Measurements from ENCODE around the gene GNPTG.

GNPTG gene

DNA sequence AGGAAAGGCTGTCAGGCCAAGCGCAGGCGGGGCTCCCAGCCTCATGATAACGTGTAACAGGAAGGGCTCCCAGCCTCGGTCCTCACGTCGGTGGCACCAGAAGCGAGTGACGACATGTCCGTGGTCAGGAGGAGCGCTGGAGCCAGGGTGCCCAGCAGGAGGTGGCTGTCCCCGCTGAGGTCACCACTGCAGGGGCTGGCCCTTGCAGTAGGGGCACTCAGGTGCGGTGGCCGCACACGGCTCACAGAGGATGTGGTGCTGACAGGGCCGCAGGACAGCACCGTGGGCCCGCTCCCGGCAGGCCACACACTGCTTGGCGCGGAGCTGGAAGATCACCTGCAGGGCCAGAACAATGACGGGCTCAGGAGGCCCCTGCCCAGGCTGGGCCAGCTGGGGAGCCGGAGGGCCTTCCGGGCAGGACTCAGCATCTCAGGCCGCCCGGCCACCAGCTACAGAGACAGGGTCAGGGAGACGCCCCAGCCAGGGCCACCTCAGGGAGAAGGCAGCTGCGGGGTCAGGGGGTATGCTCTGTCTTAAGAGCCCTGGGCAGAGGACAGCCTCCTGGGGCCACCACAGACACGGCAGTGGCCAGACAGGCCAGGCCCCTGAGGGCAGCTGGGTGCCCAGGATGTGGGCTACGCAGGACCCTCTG lies 14.5 kb downstream of the GNPTG start:
- DNase-seq (ENCODE audit: low read depth) = no peak
- TF ChIP-seq, protein P1, sequence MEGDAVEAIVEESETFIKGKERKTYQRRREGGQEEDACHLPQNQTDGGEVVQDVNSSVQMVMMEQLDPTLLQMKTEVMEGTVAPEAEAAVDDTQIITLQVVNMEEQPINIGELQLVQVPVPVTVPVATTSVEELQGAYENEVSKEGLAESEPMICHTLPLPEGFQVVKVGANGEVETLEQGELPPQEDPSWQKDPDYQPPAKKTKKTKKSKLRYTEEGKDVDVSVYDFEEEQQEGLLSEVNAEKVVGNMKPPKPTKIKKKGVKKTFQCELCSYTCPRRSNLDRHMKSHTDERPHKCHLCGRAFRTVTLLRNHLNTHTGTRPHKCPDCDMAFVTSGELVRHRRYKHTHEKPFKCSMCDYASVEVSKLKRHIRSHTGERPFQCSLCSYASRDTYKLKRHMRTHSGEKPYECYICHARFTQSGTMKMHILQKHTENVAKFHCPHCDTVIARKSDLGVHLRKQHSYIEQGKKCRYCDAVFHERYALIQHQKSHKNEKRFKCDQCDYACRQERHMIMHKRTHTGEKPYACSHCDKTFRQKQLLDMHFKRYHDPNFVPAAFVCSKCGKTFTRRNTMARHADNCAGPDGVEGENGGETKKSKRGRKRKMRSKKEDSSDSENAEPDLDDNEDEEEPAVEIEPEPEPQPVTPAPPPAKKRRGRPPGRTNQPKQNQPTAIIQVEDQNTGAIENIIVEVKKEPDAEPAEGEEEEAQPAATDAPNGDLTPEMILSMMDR (conservative IDR thresholded peaks at IDR 0.05; ENCODE audit: low read depth, low read length) = no peak
- H3K4me3 ChIP-seq (ENCODE audit: low read depth, low read length) = no peak overlapping the region

DNA sequence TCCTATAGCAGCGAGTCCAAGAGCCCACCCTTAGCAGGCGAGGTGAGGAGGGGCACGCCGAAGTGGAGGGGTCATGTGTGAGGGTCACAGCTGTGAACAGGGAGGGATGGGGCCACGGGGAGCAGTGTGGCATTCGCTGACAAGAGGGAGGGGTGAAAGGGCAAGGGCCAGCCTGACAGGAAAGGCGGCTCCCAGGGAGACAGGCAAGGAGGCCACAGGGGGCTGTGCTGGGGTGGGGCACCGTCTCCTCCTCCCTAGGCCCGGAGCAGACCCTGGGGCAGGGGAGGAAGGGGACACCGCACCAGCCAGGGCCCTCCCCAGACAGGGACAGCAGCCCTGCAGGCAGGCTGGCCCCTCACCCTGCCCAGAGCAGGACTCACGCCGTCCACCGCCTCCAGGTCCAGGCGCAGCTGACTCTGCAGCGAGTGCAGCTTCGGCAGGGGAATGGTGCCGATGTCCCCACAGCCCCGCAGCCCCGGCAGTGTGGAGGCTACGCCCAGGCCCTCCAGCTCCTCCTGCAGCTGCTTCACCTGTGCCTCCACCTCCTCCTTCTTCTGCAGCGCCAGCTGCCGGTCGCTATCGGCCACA lies 15.1 kb downstream of the GNPTG start:
- TF ChIP-seq, protein P1 (conservative IDR thresholded peaks at IDR 0.05; ENCODE audit: low read depth, low read length) = no peak
- no peak for DNase-seq (ENCODE audit: low read depth)
- no peak overlapping the region for H3K4me3 ChIP-seq (ENCODE audit: low read depth, low read length)

DNA sequence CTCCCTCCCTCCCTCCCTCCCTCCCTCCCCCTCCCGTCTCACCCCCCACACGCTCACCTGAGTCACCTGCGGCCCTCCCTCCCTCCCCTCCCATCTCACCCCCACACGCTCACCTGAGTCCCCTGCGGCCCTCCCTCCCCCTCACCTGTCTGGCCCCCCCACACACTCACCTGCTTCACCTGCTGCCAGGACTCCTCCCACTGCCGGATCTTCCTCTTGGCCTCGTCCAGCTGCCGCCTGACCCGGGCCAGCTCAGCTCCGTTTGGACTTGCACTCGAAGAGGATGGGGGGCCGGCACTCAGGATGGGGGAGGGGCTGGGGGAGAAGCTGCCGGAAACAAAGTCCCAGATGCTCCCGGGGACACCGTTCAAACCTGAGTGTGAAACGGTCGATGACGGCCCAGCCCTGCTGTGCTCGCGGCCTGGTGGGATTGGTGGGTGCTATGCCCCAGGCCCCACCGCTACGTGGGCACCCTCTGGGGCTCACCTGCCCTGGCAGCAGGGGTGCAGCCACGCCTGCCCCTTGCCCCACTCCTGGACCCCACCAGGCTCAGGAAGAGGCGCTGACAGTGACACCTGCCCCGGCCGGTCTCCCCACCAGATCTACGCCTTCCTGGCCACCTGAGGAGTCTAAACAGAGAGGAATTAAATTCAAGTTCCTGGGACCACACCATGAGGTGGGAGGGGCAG lies 15.9 kb downstream of the GNPTG start:
- TF ChIP-seq, protein P1 (conservative IDR thresholded peaks at IDR 0.05; ENCODE audit: low read depth, low read length) = no peak
- no peak overlapping the region for H3K4me3 ChIP-seq (ENCODE audit: low read depth, low read length)
- DNase-seq (ENCODE audit: low read depth) = no peak

DNA sequence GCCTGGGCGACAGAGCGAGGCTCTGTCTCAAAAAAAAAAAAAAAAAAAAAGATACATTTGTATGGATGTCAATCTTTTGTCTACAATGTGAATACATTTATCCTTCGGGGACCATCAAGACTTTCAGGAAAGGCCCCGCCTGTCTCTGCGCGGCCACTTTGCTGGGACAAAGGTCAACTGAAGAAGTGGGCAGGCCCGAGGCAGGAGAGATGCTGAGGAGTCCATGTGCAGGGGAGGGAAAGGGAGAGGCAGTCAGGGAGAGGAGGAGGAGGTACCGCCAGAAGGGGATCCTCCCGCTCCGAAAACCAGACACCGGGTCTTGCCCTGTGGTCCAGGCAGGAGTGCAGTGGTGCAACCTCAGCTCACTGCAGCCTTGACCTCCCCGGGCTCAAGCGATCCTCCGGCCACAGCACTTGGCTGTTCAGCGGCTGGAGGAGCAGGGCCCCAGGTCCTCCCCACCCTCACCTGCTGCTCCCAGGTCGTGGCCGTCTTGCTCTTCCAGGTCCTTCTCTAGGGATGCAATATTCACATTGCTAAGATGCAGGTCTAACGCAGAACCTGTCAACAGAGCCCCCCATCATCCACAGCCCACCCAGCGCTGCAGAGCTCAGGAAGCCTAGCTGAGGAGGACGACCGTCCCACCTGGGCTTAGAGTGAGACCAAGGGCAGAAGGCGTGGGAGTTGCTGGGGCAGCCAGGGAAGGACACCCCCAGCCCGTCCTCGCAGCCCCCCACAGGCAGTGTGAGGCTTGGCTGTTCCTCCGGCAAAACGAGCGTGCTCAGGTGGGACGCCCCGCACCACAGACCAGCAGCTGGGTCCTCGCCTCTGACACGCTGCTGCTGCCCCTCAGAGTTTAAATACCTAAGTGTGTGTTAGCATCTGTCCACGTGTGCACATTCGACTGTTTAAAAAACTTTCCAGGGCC lies 19.6 kb downstream of the GNPTG start:
- H3K4me3 ChIP-seq (ENCODE audit: low read depth, low read length) = no peak overlapping the region
- DNase-seq (ENCODE audit: low read depth) = no peak
- TF ChIP-seq, protein P1 (conservative IDR thresholded peaks at IDR 0.05; ENCODE audit: low read depth, low read length) = no peak

DNA sequence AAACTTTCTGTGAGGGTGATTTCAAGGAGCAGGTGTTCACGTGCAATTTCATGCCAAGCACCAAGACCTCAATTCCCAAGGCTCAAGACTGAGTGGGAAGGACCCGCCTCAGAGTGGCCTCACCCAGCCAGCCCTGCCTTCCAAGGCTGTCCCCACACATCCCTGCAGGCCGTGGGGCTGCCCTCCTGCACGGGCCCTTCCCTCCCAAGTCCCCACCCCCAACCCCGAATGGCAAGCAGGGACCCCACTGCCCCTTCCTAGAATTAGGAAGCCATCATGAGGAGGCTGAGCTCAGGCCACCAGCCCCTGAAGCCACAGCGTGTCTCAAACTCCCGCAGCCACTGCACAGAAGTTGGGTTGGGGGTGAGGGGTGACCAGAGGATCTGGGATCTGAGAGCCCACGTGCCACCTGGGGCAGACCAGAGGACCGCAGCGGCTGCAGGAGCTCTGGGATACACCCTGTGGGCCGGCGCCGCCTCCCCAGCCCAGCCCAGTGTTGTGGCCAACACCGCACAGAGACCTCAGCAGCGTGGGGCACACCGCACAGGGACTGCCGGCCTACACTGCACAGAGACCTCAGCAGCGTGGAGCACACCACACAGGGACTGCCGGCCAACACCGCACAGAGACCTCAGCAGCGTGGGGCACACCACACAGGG lies 20.7 kb downstream of the GNPTG start:
- DNase-seq (ENCODE audit: low read depth) = no peak
- TF ChIP-seq, protein P1 (conservative IDR thresholded peaks at IDR 0.05; ENCODE audit: low read depth, low read length) = no peak
- no peak overlapping the region for H3K4me3 ChIP-seq (ENCODE audit: low read depth, low read length)

All from choroid plexus epithelial cell (primary cell).